ENCODE measurements around the gene PHACTR3. TPM values are rescaled to one million over a fixed set of nuclear protein-coding genes. Genes with fewer than 3 reads are reported as not detected.

PHACTR3 gene
- total and polyA plus RNA-seq, 2 experiments from 2014 or later: 0.45 to 0.61 TPM

- no peaks in the 10 kb centered on the region for H4K20me1 ChIP-seq (replicated peaks; ENCODE audit: insufficient read depth)
- H3K27ac ChIP-seq (ENCODE audit: low read depth): no peak overlapping the region
- no peaks in the 10 kb centered on the region for H3K4me1 ChIP-seq (ENCODE audit: insufficient read depth)
- TF ChIP-seq REST (IDR thresholded peaks at IDR 0.05; ENCODE audit: unreplicated experiment) (no peak), EZH2 (IDR thresholded peaks at IDR 0.05; ENCODE audit: low read depth, unreplicated experiment) (no peak), CREB1 (CRISPR knock-in tag; IDR thresholded peaks at IDR 0.05; ENCODE audit: low read depth) (no peak)
- H3K4me2 ChIP-seq: no peak overlapping the region
- no peak overlapping the region for H3K4me3 ChIP-seq
- DNase-seq (ENCODE audit: low spot score): no peak
- Mint-ChIP-seq H3K36me3 (ENCODE audit: low read depth) (no peaks in the 10 kb centered on the region), H3K27me3 (ENCODE audit: insufficient read depth, low read depth, poor library complexity) (no peaks in the 10 kb centered on the region), H3K9me3 (no peaks in the 10 kb centered on the region; the same call in 2 of the 3 replicates), H3K4me1 (no peaks in the 10 kb centered on the region), H3K4me3 (no peak overlapping the region), H3K27ac (no peak overlapping the region)
- no peaks in the 10 kb centered on the region for H3F3A ChIP-seq (replicated peaks; ENCODE audit: low read depth)
- no peaks in the 10 kb centered on the region for H3K36me3 ChIP-seq (ENCODE audit: insufficient read depth)
- H3K9me2 ChIP-seq (ENCODE audit: insufficient read depth): no peaks in the 10 kb centered on the region
- H3K79me2 ChIP-seq (replicated peaks; ENCODE audit: insufficient read depth): no peaks in the 10 kb centered on the region
- ATAC-seq: no peak
- no peak overlapping the region for H2AFZ ChIP-seq
- H3K27me3 ChIP-seq (ENCODE audit: insufficient read depth): no peaks in the 10 kb centered on the region
Measured at GRCh38 chr20:59778615-59779200, 174.4 kb downstream of the PHACTR3 start.

GRCh38 chr20:59779656-59780380 lies 175.5 kb downstream of the PHACTR3 start:
- no peaks in the 10 kb centered on the region for H3K4me1 ChIP-seq (ENCODE audit: insufficient read depth)
- no peak overlapping the region for H3K4me3 ChIP-seq
- no peaks in the 10 kb centered on the region for H3K9me2 ChIP-seq (ENCODE audit: insufficient read depth)
- no peak overlapping the region for H3K27ac ChIP-seq (ENCODE audit: low read depth)
- no peak overlapping the region for H3K4me2 ChIP-seq
- H3F3A ChIP-seq (replicated peaks; ENCODE audit: low read depth): no peaks in the 10 kb centered on the region
- Mint-ChIP-seq H3K27me3 (ENCODE audit: insufficient read depth, low read depth, poor library complexity) (no peaks in the 10 kb centered on the region), H3K27ac (no peak overlapping the region), H3K4me1 (no peaks in the 10 kb centered on the region), H3K36me3 (ENCODE audit: low read depth) (no peaks in the 10 kb centered on the region), H3K4me3 (no peak overlapping the region), H3K9me3 (no peaks in the 10 kb centered on the region; the same call in 2 of the 3 replicates)
- no peaks in the 10 kb centered on the region for H3K36me3 ChIP-seq (ENCODE audit: insufficient read depth)
- DNase-seq (ENCODE audit: low spot score) (no peak), ATAC-seq (no peak)
- no peaks in the 10 kb centered on the region for H3K79me2 ChIP-seq (replicated peaks; ENCODE audit: insufficient read depth)
- no peaks in the 10 kb centered on the region for H3K27me3 ChIP-seq (ENCODE audit: insufficient read depth)
- no peak overlapping the region for H2AFZ ChIP-seq
- no peaks in the 10 kb centered on the region for H4K20me1 ChIP-seq (replicated peaks; ENCODE audit: insufficient read depth)
- TF ChIP-seq NANOG (IDR thresholded peaks at IDR 0.05; ENCODE audit: borderline replicate concordance): no peak
- TF ChIP-seq, protein P1, sequence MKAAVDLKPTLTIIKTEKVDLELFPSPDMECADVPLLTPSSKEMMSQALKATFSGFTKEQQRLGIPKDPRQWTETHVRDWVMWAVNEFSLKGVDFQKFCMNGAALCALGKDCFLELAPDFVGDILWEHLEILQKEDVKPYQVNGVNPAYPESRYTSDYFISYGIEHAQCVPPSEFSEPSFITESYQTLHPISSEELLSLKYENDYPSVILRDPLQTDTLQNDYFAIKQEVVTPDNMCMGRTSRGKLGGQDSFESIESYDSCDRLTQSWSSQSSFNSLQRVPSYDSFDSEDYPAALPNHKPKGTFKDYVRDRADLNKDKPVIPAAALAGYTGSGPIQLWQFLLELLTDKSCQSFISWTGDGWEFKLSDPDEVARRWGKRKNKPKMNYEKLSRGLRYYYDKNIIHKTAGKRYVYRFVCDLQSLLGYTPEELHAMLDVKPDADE (IDR thresholded peaks at IDR 0.05): no peak
- no peak for TF ChIP-seq POLR2AphosphoS5 (IDR thresholded peaks at IDR 0.05; ENCODE audit: low read depth)
- TF ChIP-seq EZH2phosphoT487 (IDR thresholded peaks at IDR 0.05; ENCODE audit: unreplicated experiment): no peak
- TF ChIP-seq ZNF114 (CRISPR knock-in tag; IDR thresholded peaks at IDR 0.05): no peak
- TF ChIP-seq, protein P2, sequence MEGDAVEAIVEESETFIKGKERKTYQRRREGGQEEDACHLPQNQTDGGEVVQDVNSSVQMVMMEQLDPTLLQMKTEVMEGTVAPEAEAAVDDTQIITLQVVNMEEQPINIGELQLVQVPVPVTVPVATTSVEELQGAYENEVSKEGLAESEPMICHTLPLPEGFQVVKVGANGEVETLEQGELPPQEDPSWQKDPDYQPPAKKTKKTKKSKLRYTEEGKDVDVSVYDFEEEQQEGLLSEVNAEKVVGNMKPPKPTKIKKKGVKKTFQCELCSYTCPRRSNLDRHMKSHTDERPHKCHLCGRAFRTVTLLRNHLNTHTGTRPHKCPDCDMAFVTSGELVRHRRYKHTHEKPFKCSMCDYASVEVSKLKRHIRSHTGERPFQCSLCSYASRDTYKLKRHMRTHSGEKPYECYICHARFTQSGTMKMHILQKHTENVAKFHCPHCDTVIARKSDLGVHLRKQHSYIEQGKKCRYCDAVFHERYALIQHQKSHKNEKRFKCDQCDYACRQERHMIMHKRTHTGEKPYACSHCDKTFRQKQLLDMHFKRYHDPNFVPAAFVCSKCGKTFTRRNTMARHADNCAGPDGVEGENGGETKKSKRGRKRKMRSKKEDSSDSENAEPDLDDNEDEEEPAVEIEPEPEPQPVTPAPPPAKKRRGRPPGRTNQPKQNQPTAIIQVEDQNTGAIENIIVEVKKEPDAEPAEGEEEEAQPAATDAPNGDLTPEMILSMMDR (conservative IDR thresholded peaks at IDR 0.05; ENCODE audit: low read depth in 2 of 2): no peak
